Natural killer cell (primary cell): Measurements from ENCODE around the gene KBTBD2. TPM values are rescaled to one million over a fixed set of nuclear protein-coding genes. Genes with fewer than 3 reads are reported as not detected.
"Not testable (repeated sequence)": the region's sequence is repeated elsewhere in the genome, so short reads cannot be mapped to it uniquely, and the experiment has no call there.

Experiments used
- ATAC-seq, 3 donors: fragments of 150-1000 bp in 2 of 3; fragments of 200-7000 bp in 1 of 3; cut with Tn5 transposase; 1 replicate in 1 of 3; 2 replicates in 2 of 3; pipeline ENCODE4 v1.10.0; 2021; ENCODE audit warnings: mild to moderate bottlenecking in 2 of 3, moderate library complexity in 2 of 3
- DNase-seq, 2 donors: peaks; one replicate each; pipeline versions ENCODE4 v3.0.0 to v3.0.0-alpha.2; 2013 to 2021; ENCODE audit warnings: mixed read lengths in 1 of 2
- H3K27ac ChIP-seq: one replicate; pipeline ENCODE4 v1.5.1; 2013; ENCODE audit warnings: mild to moderate bottlenecking, low read length
- H3K27me3 ChIP-seq: one replicate; pipeline ENCODE4 v1.6.1; 2013; ENCODE audit warnings: low read length; ENCODE audit not compliant: control insufficient read depth, insufficient read depth
- H3K36me3 ChIP-seq: one replicate; pipeline ENCODE4 v1.6.1; 2013; ENCODE audit warnings: low read length; ENCODE audit not compliant: control insufficient read depth, insufficient read depth
- H3K4me1 ChIP-seq: one replicate; pipeline ENCODE4 v1.6.1; 2013; ENCODE audit warnings: low read length; ENCODE audit not compliant: control insufficient read depth, insufficient read depth
- H3K4me3 ChIP-seq: one replicate; pipeline ENCODE4 v1.5.1; 2013; ENCODE audit warnings: low read length
- H3K9me3 ChIP-seq: one replicate; pipeline ENCODE4 v1.6.1; 2013; ENCODE audit warnings: low read length; ENCODE audit not compliant: control insufficient read depth, insufficient read depth
- H3K27ac Mint-ChIP-seq, 2 donors: one replicate each; pipeline ENCODE4 v1.8.0; 2022; ENCODE audit warnings: mild to moderate bottlenecking in 2 of 2, mixed read lengths in 2 of 2, moderate library complexity in 1 of 2
- H3K27me3 Mint-ChIP-seq, 2 donors: one replicate each; pipeline ENCODE4 v1.8.0; 2022; ENCODE audit warnings: low read depth in 2 of 2, mixed read lengths in 2 of 2
- H3K36me3 Mint-ChIP-seq: one replicate; pipeline ENCODE4 v1.8.0; 2022; ENCODE audit warnings: mixed read lengths
- H3K4me1 Mint-ChIP-seq, 2 donors: one replicate each; pipeline ENCODE4 v1.8.0; 2022; ENCODE audit warnings: mixed read lengths in 2 of 2
- H3K4me3 Mint-ChIP-seq: one replicate; pipeline ENCODE4 v1.8.0; 2022; ENCODE audit warnings: mild to moderate bottlenecking, moderate library complexity, mixed read lengths
- H3K9me3 Mint-ChIP-seq, 2 donors: one replicate each; pipeline ENCODE4 v1.8.0; 2022; ENCODE audit warnings: mixed read lengths in 2 of 2
- CTCF ChIP-seq: fragments of 200-600 bp; IDR thresholded peaks from one replicate; pipeline ENCODE4 v1.8.0; 2022; ENCODE audit warnings: antibody characterized with exemption
- WGBS: methylation state at CpG from one replicate; pipeline ENCODE4 v1.1.7; 2013; ENCODE audit warnings: missing lambda C conversion rate; ENCODE audit not compliant: insufficient coverage; 5-methylcytosine and 5-hydroxymethylcytosine counted together
- intact Hi-C: fragments of 100-400 bp; cut with micrococcal nuclease; formaldehyde crosslinking; loops from one replicate; pipeline ENCODE4 v1.14.2; 2022
- total RNA-seq, 4 donors: library from RNA; stranded (reverse); fragments of 120-200 nt in 1 of 4; gene quantifications; one replicate each; pipeline versions ENCODE4 v1.2.3 to v1.2.4, GENCODE V29; 2013 to 2022

KBTBD2 gene
- total RNA-seq, 3 donors from 2014 or later (not counting 1 experiment from before 2014, with no cell fraction given), result 124 to 161 (median 150) TPM

- no peak overlapping the region for H3K27ac ChIP-seq
- Mint-ChIP-seq H3K4me3 (no peak overlapping the region), H3K27me3 (peaks cover 0 to 2% of the 10 kb centered on the region in 2 donors), H3K4me1 (peaks cover 6 to 7% of the 10 kb centered on the region in 2 donors), H3K9me3 (no peaks in the 10 kb centered on the region), H3K27ac (no peak overlapping the region), H3K36me3 (no peaks in the 10 kb centered on the region)
- no peaks in the 10 kb centered on the region for H3K9me3 ChIP-seq
- no peaks in the 10 kb centered on the region for H3K36me3 ChIP-seq
- no peak for ATAC-seq
- peaks cover 14% of the 10 kb centered on the region for H3K4me1 ChIP-seq
- no peak for TF ChIP-seq CTCF
- H3K27me3 ChIP-seq, result no peaks in the 10 kb centered on the region
- no peak overlapping the region for H3K4me3 ChIP-seq
- WGBS, result 95% methylated on average over 6 of the region's 7 CpGs
- intact Hi-C loops, result no loop called here
- DNase-seq, result no peak
Measured at GRCh38 chr7:32901629-32902028, 10.1 kb upstream of the KBTBD2 start.

- intact Hi-C loops, result no loop called here
- peaks cover 6% of the 10 kb centered on the region for H3K4me1 ChIP-seq
- peaks cover 0 to 5% of the 10 kb centered on the region in 2 donors for H3K27me3 Mint-ChIP-seq
- no peaks in the 10 kb centered on the region for H3K36me3 ChIP-seq
- no peak for DNase-seq
- peaks cover 6 to 7% of the 10 kb centered on the region in 2 donors for H3K4me1 Mint-ChIP-seq
- no peaks in the 10 kb centered on the region for H3K9me3 ChIP-seq
- H3K9me3 Mint-ChIP-seq, result no peaks in the 10 kb centered on the region
- WGBS, result 98% methylated on average over 4 of the region's 4 CpGs
- H3K36me3 Mint-ChIP-seq, result no peaks in the 10 kb centered on the region
- no peak for ATAC-seq
- H3K27me3 ChIP-seq, result no peaks in the 10 kb centered on the region
- TF ChIP-seq CTCF, result no peak
- no peak overlapping the region for H3K27ac ChIP-seq
- no peak overlapping the region for H3K4me3 ChIP-seq
- no peak overlapping the region for H3K27ac Mint-ChIP-seq
- no peak overlapping the region for H3K4me3 Mint-ChIP-seq
Measured at GRCh38 chr7:32900433-32900995, 9.0 kb upstream of the KBTBD2 start.

- ATAC-seq, H3K9me3 Mint-ChIP-seq, H3K4me3 Mint-ChIP-seq, H3K27me3 Mint-ChIP-seq, H3K27me3 ChIP-seq, H3K4me3 ChIP-seq, intact Hi-C loops, H3K27ac ChIP-seq, H3K36me3 Mint-ChIP-seq, H3K4me1 ChIP-seq, DNase-seq, H3K9me3 ChIP-seq, H3K36me3 ChIP-seq, H3K27ac Mint-ChIP-seq: not testable (repeated sequence)
- WGBS, result 98% methylated on average over 6 of the region's 6 CpGs
- peaks cover 13% of the 10 kb centered on the region in 2 donors for H3K4me1 Mint-ChIP-seq
Measured at GRCh38 chr7:32897376-32897775, 5.8 kb upstream of the KBTBD2 start.

GRCh38 chr7:32896564-32897347, 5.2 kb upstream of the KBTBD2 start:
- Mint-ChIP-seq H3K27me3 (peaks cover 0 to 5% of the 10 kb centered on the region in 2 donors), H3K36me3 (no peaks in the 10 kb centered on the region), H3K9me3 (no peaks in the 10 kb centered on the region), H3K4me1 (peaks cover 17 to 18% of the 10 kb centered on the region in 2 donors), H3K4me3 (no peak overlapping the region), H3K27ac (no peak overlapping the region)
- DNase-seq (no peak), ATAC-seq (no peak)
- 97% methylated on average over 6 of the region's 6 CpGs for WGBS
- H3K27ac ChIP-seq, result no peak overlapping the region
- TF ChIP-seq CTCF, result no peak
- H3K9me3 ChIP-seq, result no peaks in the 10 kb centered on the region
- H3K36me3 ChIP-seq, result no peaks in the 10 kb centered on the region
- H3K27me3 ChIP-seq, result no peaks in the 10 kb centered on the region
- H3K4me1 ChIP-seq, result peaks cover 7% of the 10 kb centered on the region
- H3K4me3 ChIP-seq, result no peak overlapping the region
- intact Hi-C loops, result no loop called here
